ENCODE results near the gene OR11L1. TPM values are rescaled to one million over a fixed set of nuclear protein-coding genes. Genes with fewer than 3 reads are reported as not detected.

The OR11L1 gene
- total and polyA plus RNA-seq, 3 experiments from 2014 or later: not detected

GRCh38 chr1:247833601-247834000, 8.1 kb downstream of the OR11L1 start:
- Mint-ChIP-seq H3K27ac (no peak overlapping the region), H3K27me3 (no peaks in the 10 kb centered on the region), H3K9me3 (peaks cover 0 to 3% (median 0%) of the 10 kb centered on the region in 5 donors), H3K4me3 (no peak overlapping the region), H3K36me3 (no peaks in the 10 kb centered on the region), H3K4me1 (no peaks in the 10 kb centered on the region)
- CTCF ChIA-PET: no interaction called here
- Histone ChIP-seq H3K4me1 (ENCODE audit: insufficient read depth, low read length) (no peaks in the 10 kb centered on the region), H3K27me3 (ENCODE audit: insufficient read depth, low read length, poor library complexity, severe bottlenecking) (no peaks in the 10 kb centered on the region), H3K4me3 (ENCODE audit: low read length) (no peak overlapping the region), H3K27ac (ENCODE audit: low read depth, low read length) (no peak overlapping the region), H3K9me3 (ENCODE audit: low read length) (no peaks in the 10 kb centered on the region), H3K36me3 (ENCODE audit: insufficient read depth, low read length) (no peaks in the 10 kb centered on the region)
- DNase-seq: no peak
- POLR2A ChIA-PET: no interaction called here

- Mint-ChIP-seq H3K4me1 (no peaks in the 10 kb centered on the region), H3K4me3 (no peak overlapping the region), H3K9me3 (peaks cover 0 to 3% (median 0%) of the 10 kb centered on the region in 5 donors), H3K36me3 (no peaks in the 10 kb centered on the region), H3K27ac (no peak overlapping the region), H3K27me3 (peaks cover 0 to 3% of the 10 kb centered on the region in 2 donors)
- no peaks in the 10 kb centered on the region for H3K4me1 ChIP-seq (ENCODE audit: insufficient read depth, low read length)
- H3K27ac ChIP-seq (ENCODE audit: low read depth, low read length): no peak overlapping the region
- H3K4me3 ChIP-seq (ENCODE audit: low read length): no peak overlapping the region
- CTCF ChIA-PET: no interaction called here
- no peaks in the 10 kb centered on the region for H3K9me3 ChIP-seq (ENCODE audit: low read length)
- POLR2A ChIA-PET: no interaction called here
- no peak for DNase-seq
- no peaks in the 10 kb centered on the region for H3K36me3 ChIP-seq (ENCODE audit: insufficient read depth, low read length)
- no peaks in the 10 kb centered on the region for H3K27me3 ChIP-seq (ENCODE audit: insufficient read depth, low read length, poor library complexity, severe bottlenecking)
These were observed 12.0 kb downstream of the OR11L1 start for GRCh38 chr1:247829656-247830055.

DNA sequence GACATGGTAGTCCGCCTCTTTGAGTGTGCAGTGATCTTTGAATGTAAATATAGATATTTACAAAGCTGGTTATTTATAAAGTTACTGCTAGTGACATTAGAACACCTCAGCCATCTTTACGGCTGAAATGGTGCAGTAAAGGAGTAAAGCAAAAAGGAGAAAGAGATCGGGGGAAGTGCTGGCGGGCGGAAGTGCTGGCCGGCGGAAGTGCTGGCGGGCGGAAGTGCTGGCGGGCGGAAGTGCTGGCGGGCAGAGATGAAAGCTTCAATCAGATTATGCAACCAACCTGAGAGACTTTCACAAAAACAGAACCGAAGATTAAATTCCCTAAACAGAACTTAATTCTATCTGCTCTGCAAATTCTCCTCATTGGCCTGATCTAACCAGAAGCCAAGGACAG, 16.3 kb downstream of the OR11L1 start:
- Histone ChIP-seq H3K4me3 (ENCODE audit: low read length) (no peak overlapping the region), H3K27ac (ENCODE audit: low read depth, low read length) (no peak overlapping the region), H3K9me3 (ENCODE audit: low read length) (no peaks in the 10 kb centered on the region), H3K27me3 (ENCODE audit: insufficient read depth, low read length, poor library complexity, severe bottlenecking) (no peaks in the 10 kb centered on the region), H3K4me1 (ENCODE audit: insufficient read depth, low read length) (no peaks in the 10 kb centered on the region), H3K36me3 (ENCODE audit: insufficient read depth, low read length) (no peaks in the 10 kb centered on the region)
- DNase-seq: no peak
- no peaks in the 10 kb centered on the region for H3K4me1 Mint-ChIP-seq
- no peaks in the 10 kb centered on the region for H3K36me3 Mint-ChIP-seq
- ChIA-PET CTCF (no interaction called here), POLR2A (no interaction called here)
- H3K9me3 Mint-ChIP-seq: no peaks in the 10 kb centered on the region
- H3K27ac Mint-ChIP-seq: no peak overlapping the region
- peaks cover 0 to 3% of the 10 kb centered on the region in 2 donors for H3K27me3 Mint-ChIP-seq
- no peak overlapping the region for H3K4me3 Mint-ChIP-seq

DNA sequence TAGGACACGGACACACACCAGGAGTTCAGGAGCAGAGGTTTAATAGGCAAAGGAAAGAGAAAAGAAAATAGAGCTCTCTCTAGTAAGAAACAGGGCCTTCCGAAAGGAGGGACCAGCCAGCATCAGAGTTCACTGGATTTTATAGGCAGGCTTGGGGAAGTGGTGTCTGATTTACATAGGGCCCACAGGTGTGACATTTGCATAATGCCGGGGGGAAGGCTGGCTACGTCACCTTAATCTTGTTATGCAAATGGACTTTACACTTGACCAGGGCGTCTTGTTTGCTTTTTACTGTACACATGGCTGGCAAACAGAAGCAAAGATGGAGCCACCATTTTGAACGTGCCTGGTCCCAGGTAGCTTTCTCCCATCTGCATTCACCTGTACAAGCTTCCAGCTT, 17.7 kb downstream of the OR11L1 start, which contains the start of gene OR14A16:
Gene OR14A16, minus strand, starts transcription at position 97 of the 400 bp plus-strand sequence. CDS start 8,390 bp downstream, outside the sequence.
- no peak within 1 kb of the TSS for H3K4me3 Mint-ChIP-seq
- CTCF ChIA-PET: no interaction called here
- no peak within 1 kb of the TSS for H3K27ac Mint-ChIP-seq
- no peaks in the 10 kb centered on the region for H3K27me3 ChIP-seq (ENCODE audit: insufficient read depth, low read length, poor library complexity, severe bottlenecking)
- peaks cover 0 to 3% of the 10 kb centered on the region in 2 donors for H3K27me3 Mint-ChIP-seq
- no peak within 1 kb of the TSS for H3K4me3 ChIP-seq (ENCODE audit: low read length)
- H3K36me3 ChIP-seq (ENCODE audit: insufficient read depth, low read length): no peaks in the 10 kb centered on the region
- H3K4me1 Mint-ChIP-seq: no peaks in the 10 kb centered on the region
- no peaks in the 10 kb centered on the region for H3K4me1 ChIP-seq (ENCODE audit: insufficient read depth, low read length)
- H3K9me3 ChIP-seq (ENCODE audit: low read length): no peaks in the 10 kb centered on the region
- POLR2A ChIA-PET: no interaction called here
- H3K36me3 Mint-ChIP-seq: no peaks in the 10 kb centered on the region
- no peaks in the 10 kb centered on the region for H3K9me3 Mint-ChIP-seq
- DNase-seq: no peak
- no peak within 1 kb of the TSS for H3K27ac ChIP-seq (ENCODE audit: low read depth, low read length)

- H3K27me3 ChIP-seq (ENCODE audit: insufficient read depth, low read length, poor library complexity, severe bottlenecking): no peaks in the 10 kb centered on the region
- no peaks in the 10 kb centered on the region for H3K36me3 ChIP-seq (ENCODE audit: insufficient read depth, low read length)
- Mint-ChIP-seq H3K27me3 (no peaks in the 10 kb centered on the region), H3K4me3 (no peak overlapping the region), H3K27ac (no peak overlapping the region), H3K36me3 (no peaks in the 10 kb centered on the region), H3K9me3 (peaks cover 0 to 2% (median 0%) of the 10 kb centered on the region in 5 donors), H3K4me1 (no peaks in the 10 kb centered on the region)
- POLR2A ChIA-PET: no interaction called here
- CTCF ChIA-PET: no interaction called here
- H3K4me1 ChIP-seq (ENCODE audit: insufficient read depth, low read length): no peaks in the 10 kb centered on the region
- no peaks in the 10 kb centered on the region for H3K9me3 ChIP-seq (ENCODE audit: low read length)
- H3K4me3 ChIP-seq (ENCODE audit: low read length): no peak overlapping the region
- H3K27ac ChIP-seq (ENCODE audit: low read depth, low read length): no peak overlapping the region
- DNase-seq: no peak
These were observed 19.6 kb downstream of the OR11L1 start for GRCh38 chr1:247822060-247822459.

DNA sequence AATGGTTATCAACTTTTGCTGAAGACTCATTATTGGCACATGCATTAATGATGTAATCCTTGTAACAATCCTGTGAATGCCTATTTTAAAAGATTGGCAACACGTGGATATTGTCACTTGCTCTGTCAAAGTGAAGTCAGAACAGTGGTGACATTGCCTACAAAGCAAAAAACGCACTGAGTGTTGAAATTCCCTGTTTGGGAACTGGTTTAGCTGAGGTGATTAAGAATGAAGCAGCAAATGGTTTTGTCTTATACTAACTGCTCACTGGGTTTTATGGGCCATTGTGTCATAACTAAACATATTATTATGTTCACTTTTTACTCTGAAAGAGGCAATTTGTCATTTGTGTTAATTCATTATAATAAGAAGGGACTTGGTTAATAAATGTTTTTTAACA, 29.1 kb downstream of the OR11L1 start:
- Histone ChIP-seq H3K4me3 (ENCODE audit: low read length) (no peak overlapping the region), H3K27ac (ENCODE audit: low read depth, low read length) (no peak overlapping the region), H3K9me3 (ENCODE audit: low read length) (no peaks in the 10 kb centered on the region), H3K4me1 (ENCODE audit: insufficient read depth, low read length) (no peaks in the 10 kb centered on the region), H3K27me3 (ENCODE audit: insufficient read depth, low read length, poor library complexity, severe bottlenecking) (no peaks in the 10 kb centered on the region), H3K36me3 (ENCODE audit: insufficient read depth, low read length) (no peaks in the 10 kb centered on the region)
- no peak overlapping the region for H3K4me3 Mint-ChIP-seq
- no peaks in the 10 kb centered on the region for H3K4me1 Mint-ChIP-seq
- ChIA-PET CTCF (no interaction called here), POLR2A (no interaction called here)
- H3K27ac Mint-ChIP-seq: no peak overlapping the region
- peaks cover 0 to 4% (median 0%) of the 10 kb centered on the region in 5 donors for H3K9me3 Mint-ChIP-seq
- DNase-seq: no peak
- H3K36me3 Mint-ChIP-seq: no peaks in the 10 kb centered on the region
- H3K27me3 Mint-ChIP-seq: peaks cover 0 to 3% of the 10 kb centered on the region in 2 donors

GRCh38 chr1:247797518-247797917, 44.2 kb downstream of the OR11L1 start:
- no peaks in the 10 kb centered on the region for H3K27me3 Mint-ChIP-seq
- peaks cover 0 to 10% (median 2%) of the 10 kb centered on the region in 5 donors for H3K9me3 Mint-ChIP-seq
- Histone ChIP-seq H3K4me1 (ENCODE audit: insufficient read depth, low read length) (no peaks in the 10 kb centered on the region), H3K4me3 (ENCODE audit: low read length) (no peak overlapping the region), H3K27me3 (ENCODE audit: insufficient read depth, low read length, poor library complexity, severe bottlenecking) (no peaks in the 10 kb centered on the region), H3K9me3 (ENCODE audit: low read length) (no peaks in the 10 kb centered on the region), H3K27ac (ENCODE audit: low read depth, low read length) (no peak overlapping the region), H3K36me3 (ENCODE audit: insufficient read depth, low read length) (no peaks in the 10 kb centered on the region)
- ChIA-PET CTCF (no interaction called here), POLR2A (no interaction called here)
- DNase-seq: no peak
- H3K4me3 Mint-ChIP-seq: no peak overlapping the region
- no peaks in the 10 kb centered on the region for H3K36me3 Mint-ChIP-seq
- no peak overlapping the region for H3K27ac Mint-ChIP-seq
- no peaks in the 10 kb centered on the region for H3K4me1 Mint-ChIP-seq

Data from CD8-positive, alpha-beta memory T cell (primary cell).